ENCODE data around the gene PTGER1.

The PTGER1 gene, protein sequence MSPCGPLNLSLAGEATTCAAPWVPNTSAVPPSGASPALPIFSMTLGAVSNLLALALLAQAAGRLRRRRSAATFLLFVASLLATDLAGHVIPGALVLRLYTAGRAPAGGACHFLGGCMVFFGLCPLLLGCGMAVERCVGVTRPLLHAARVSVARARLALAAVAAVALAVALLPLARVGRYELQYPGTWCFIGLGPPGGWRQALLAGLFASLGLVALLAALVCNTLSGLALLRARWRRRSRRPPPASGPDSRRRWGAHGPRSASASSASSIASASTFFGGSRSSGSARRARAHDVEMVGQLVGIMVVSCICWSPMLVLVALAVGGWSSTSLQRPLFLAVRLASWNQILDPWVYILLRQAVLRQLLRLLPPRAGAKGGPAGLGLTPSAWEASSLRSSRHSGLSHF

GRCh38 chr19:14475251-14476073 lies at the start of gene PTGER1:
Gene PTGER1 (minus strand): TSS chr19:14475354. CDS start chr19:14474320, 1,034 bp downstream.
- TF ChIP-seq, protein P1, sequence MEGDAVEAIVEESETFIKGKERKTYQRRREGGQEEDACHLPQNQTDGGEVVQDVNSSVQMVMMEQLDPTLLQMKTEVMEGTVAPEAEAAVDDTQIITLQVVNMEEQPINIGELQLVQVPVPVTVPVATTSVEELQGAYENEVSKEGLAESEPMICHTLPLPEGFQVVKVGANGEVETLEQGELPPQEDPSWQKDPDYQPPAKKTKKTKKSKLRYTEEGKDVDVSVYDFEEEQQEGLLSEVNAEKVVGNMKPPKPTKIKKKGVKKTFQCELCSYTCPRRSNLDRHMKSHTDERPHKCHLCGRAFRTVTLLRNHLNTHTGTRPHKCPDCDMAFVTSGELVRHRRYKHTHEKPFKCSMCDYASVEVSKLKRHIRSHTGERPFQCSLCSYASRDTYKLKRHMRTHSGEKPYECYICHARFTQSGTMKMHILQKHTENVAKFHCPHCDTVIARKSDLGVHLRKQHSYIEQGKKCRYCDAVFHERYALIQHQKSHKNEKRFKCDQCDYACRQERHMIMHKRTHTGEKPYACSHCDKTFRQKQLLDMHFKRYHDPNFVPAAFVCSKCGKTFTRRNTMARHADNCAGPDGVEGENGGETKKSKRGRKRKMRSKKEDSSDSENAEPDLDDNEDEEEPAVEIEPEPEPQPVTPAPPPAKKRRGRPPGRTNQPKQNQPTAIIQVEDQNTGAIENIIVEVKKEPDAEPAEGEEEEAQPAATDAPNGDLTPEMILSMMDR (IDR thresholded peaks at IDR 0.05; ENCODE audit: low read depth, low read length): peak; percentile 48
- peak within 1 kb of the TSS in 1 of 2 donors; percentile 26 for H3K4me3 ChIP-seq (replicated peaks in 1 of 2; ENCODE audit: low read depth in 2 of 2, low read length in 2 of 2)
- DNase-seq (ENCODE audit: low read depth in 2 of 2): peak; percentile 36 to 45

GRCh38 chr19:14520543-14520942 lies 45.4 kb upstream of the PTGER1 start:
- TF ChIP-seq, protein P1 (IDR thresholded peaks at IDR 0.05; ENCODE audit: low read depth, low read length): no peak
- no peak for DNase-seq (ENCODE audit: low read depth in 2 of 2)
- no peak overlapping the region for H3K4me3 ChIP-seq (replicated peaks in 1 of 2; ENCODE audit: low read depth in 2 of 2, low read length in 2 of 2)

DNA sequence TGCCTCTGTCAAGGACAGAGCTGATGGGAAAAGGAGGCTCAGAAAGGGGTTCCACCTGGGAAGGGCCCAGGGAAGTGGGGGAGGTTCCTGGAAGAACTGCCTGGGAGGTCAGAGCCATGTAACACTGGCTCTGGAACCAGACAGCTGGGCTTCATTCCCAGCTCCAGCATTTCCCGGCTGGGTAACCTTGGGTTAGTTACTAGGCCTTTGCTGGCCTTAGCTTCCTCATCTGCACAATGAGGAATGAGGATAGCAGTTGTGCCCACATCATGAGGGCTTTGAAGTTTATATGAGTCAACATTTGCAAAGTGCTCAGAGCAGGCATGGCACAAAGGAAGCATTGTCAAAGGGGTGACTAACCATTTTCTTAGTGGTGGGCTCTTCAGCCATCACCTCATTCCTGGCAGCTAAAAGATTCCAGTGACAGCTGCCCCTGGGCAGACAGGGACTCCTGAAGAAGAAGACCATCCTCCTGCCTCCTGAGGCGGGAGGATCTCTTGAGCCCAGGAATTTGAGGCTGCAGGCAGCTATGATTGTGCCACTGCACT lies 44.8 kb upstream of the PTGER1 start:
- DNase-seq (ENCODE audit: low read depth in 2 of 2): peak; percentile 60 to 84
- H3K4me3 ChIP-seq (replicated peaks in 1 of 2; ENCODE audit: low read depth in 2 of 2, low read length in 2 of 2): no peak overlapping the region
- TF ChIP-seq, protein P1 (IDR thresholded peaks at IDR 0.05; ENCODE audit: low read depth, low read length): no peak

DNA sequence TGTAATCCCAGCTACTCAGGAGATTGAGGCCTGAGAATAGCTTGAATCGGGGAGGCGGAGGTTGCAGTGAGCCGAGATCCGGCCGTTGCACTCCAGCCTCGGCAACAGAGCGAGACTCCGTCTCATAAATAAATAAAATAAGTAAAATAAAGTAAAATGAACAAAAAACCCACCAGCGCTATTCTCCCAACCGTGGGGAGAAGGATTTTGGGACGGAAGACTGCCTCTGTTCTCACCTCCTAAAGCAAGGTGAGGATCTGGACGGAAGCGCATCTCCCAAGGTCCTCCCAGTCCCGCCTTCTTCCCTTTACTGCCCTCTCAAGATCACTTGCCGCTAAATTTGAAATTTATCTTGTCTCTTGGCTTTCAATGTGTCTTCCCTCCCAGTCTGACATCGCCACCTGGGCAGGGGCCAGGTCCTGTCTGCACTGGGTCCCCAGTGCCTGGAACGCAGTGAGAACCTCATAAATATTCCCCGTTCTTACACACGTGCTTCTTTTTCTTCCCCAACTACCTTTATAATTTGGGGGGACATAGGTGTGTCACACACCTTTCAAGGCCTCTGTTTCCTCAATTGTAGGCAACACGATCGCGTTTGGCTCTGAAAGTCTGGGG lies 44.2 kb upstream of the PTGER1 start:
- no peak overlapping the region for H3K4me3 ChIP-seq (replicated peaks in 1 of 2; ENCODE audit: low read depth in 2 of 2, low read length in 2 of 2)
- no peak for DNase-seq (ENCODE audit: low read depth in 2 of 2)
- TF ChIP-seq, protein P1 (IDR thresholded peaks at IDR 0.05; ENCODE audit: low read depth, low read length): no peak

GRCh38 chr19:14517840-14518505 lies 42.8 kb upstream of the PTGER1 start, which contains the start of gene DNAJB1:
Gene DNAJB1 (minus strand): TSS chr19:14518397. CDS start chr19:14518349, 48 bp downstream.
- TF ChIP-seq, protein P1 (IDR thresholded peaks at IDR 0.05; ENCODE audit: low read depth, low read length): no peak
- DNase-seq (ENCODE audit: low read depth in 2 of 2): peak; percentile 73 to 85
- peak within 1 kb of the TSS; percentile 92 to 95 for H3K4me3 ChIP-seq (replicated peaks in 1 of 2; ENCODE audit: low read depth in 2 of 2, low read length in 2 of 2)

DNA sequence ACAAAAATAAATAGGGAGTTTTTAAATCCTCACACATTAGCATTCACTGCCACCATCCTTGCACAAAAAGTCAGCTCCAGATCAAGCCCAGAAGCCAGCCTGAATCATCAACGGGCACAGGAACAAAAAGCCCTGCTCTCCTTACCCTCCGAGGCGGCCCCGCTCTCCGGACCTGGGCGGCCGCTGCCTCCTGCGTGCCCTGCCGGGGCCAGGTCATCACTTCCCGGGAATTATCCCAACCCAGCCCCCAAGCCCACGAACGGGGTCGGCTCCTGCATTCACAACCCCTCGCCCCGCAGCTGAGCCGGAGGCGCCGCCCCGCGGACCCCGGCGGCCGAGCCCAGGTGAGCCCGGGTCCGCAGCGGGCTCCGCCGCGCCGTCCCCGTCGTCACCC lies 42.3 kb upstream of the PTGER1 start:
- DNase-seq (ENCODE audit: low read depth in 2 of 2): peak in 1 of 2 donors; percentile 32
- TF ChIP-seq, protein P1 (IDR thresholded peaks at IDR 0.05; ENCODE audit: low read depth, low read length): no peak
- H3K4me3 ChIP-seq (replicated peaks in 1 of 2; ENCODE audit: low read depth in 2 of 2, low read length in 2 of 2): peak overlapping the region; percentile 92 to 95

Measured in cardiac fibroblast (primary cell).